Renal cortical epithelial cell (primary cell): ENCODE results near the gene LRCH3. TPM values are rescaled to one million over a fixed set of nuclear protein-coding genes. Genes with fewer than 3 reads are reported as not detected.
"Not testable (repeated sequence)": the region's sequence is repeated elsewhere in the genome, so short reads cannot be mapped to it uniquely, and the experiment has no call there.

ENCODE experiments used
- DNase-seq: peaks from one replicate; pipeline ENCODE4 v3.0.0-alpha.2; 2011; ENCODE audit warnings: low read depth
- total RNA-seq: library from RNA; depleted of rRNA; stranded (reverse); fragments of >200 nt; gene quantifications from 2 replicates; pipeline ENCODE4 v1.2.3, GENCODE V29; 2014

The LRCH3 gene
- total RNA-seq, 1 donor from 2014 or later, result 72.8 TPM

- DNase-seq, result peak; percentile 16
Measured at GRCh38 chr3:197882586-197882985, 91.5 kb downstream of the LRCH3 start.

GRCh38 chr3:197883541-197883940 lies 92.5 kb downstream of the LRCH3 start:
- DNase-seq, result no peak

DNA sequence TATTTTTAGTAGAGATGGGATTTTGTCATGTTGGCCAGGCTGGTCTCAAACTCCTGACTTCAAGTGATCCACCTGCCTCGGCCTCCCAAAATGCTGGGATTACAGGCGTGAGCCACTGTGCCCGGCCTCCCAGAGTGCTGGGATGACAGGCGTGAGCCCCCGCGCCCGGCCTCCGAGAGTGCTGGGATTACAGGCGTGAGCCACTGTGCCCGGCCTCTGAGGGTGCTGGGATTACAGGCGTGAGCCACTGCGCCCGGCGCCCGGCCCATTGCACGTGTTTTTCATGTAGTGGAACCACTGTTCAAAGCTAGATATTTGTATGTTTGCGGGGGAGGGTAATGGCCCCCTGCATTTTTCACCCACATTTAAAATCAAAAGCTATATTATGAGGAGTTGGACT lies 93.3 kb downstream of the LRCH3 start:
- DNase-seq, result not testable (repeated sequence)

GRCh38 chr3:197886052-197886451 lies 95.0 kb downstream of the LRCH3 start:
- not testable (repeated sequence) for DNase-seq

DNA sequence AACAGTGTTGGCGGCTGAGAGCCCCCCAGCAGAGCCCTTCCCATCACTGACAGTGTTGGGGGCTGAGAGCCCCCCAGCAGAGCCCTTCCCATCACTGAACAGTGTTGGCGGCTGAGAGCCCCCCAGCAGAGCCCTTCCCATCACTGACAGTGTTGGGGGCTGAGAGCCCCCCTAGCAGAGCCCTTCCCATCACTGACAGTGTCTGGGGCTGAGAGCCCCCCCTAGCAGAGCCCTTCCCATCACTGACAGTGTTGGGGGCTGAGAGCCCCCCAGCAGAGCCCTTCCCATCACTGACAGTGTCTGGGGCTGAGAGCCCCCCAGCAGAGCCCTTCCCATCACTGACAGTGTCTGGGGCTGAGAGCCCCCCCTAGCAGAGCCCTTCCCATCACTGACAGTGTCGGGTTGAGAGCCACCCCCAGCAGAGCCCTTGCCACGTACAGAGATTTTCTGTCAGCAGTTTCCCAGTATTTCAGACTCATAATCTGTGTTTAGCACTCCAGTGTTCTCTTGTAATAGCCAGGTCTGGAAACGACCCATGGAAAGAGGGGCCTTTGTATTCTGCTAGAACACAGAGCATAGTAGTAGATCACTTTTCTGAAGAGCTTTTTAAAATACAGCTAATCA lies 96.5 kb downstream of the LRCH3 start:
- not testable (repeated sequence) for DNase-seq

DNA sequence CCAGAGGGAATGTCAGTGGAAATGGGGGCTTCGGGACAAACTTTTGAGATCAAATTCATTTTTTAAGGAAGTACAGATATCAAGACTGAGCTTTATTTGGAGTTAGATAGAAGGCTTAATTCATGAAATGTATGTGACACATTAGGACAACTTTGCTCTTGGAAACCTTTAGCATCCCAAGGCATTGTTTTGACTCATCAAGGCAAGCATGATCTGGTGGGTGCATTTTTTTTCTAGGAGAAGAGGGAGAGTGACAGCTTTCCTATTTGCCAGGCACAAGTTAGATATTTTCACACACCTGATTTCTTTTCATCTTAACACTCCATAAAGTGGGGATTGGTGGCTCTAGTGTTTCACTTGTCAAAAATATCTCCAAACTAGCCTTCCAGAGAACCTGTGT lies 97.5 kb downstream of the LRCH3 start:
- no peak for DNase-seq

- DNase-seq, result peak; percentile 55
Measured at GRCh38 chr3:197889204-197889930, 98.3 kb downstream of the LRCH3 start.

DNA sequence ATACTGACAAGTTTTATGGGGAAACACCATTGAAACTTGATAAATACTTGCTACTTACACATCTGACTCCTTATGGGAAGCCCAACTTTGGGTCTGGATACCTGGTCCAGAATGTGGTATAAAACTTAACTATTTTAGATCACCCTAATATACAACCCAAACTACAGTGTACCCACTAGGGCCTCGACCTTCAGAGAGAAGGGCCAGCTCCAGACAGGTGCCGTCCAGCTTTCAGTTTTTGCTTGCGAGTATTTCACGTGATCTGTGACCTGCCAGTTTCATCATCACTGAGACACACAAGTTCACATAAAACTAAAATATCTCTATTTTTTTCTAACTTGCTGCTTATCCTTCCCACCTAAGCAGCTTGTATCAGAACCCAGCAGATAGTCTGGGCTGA lies 99.6 kb downstream of the LRCH3 start:
- DNase-seq, result no peak

DNA sequence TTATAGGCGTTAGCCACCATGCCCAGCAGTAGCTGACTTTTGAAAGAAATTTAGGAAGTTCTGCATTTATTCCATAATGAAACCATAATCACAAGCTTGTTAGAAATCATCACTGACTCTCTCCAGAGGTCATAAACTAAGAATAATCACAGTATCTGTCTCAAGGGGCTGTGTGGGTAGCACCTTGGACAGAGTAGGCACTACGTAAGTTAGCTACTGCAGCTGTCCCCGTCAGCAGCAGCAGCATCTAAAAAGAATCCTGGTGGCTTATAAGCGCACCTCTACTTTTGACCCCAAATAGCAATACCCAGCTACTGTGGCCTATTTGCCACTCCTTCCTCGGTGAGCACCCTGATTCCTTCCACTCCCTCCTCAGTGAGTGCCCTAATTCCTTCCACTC lies 101.1 kb downstream of the LRCH3 start:
- no peak for DNase-seq

DNA sequence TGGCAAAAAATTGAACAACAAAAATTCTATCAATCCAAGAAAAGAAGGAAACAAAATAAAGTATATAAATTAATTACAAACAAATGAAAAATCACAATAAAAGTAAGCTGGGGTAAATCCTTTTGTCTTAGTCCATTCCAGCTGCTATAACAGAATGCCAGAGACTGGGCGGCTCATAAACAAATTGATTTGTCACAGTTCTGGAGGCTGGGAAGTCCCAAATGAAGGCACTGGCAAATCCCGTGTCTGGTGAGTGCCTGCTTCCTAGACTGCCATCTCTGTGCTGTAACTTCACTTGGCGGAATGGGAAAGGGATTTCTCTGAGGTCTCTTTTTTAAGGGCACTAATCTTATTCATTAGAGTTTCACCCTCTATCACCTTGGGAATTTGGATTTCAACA lies 105.4 kb downstream of the LRCH3 start:
- DNase-seq, result no peak

GRCh38 chr3:197899833-197900478 lies 108.9 kb downstream of the LRCH3 start:
- no peak for DNase-seq

- DNase-seq, result no peak
Measured at GRCh38 chr3:197901626-197902025, 110.6 kb downstream of the LRCH3 start.

DNA sequence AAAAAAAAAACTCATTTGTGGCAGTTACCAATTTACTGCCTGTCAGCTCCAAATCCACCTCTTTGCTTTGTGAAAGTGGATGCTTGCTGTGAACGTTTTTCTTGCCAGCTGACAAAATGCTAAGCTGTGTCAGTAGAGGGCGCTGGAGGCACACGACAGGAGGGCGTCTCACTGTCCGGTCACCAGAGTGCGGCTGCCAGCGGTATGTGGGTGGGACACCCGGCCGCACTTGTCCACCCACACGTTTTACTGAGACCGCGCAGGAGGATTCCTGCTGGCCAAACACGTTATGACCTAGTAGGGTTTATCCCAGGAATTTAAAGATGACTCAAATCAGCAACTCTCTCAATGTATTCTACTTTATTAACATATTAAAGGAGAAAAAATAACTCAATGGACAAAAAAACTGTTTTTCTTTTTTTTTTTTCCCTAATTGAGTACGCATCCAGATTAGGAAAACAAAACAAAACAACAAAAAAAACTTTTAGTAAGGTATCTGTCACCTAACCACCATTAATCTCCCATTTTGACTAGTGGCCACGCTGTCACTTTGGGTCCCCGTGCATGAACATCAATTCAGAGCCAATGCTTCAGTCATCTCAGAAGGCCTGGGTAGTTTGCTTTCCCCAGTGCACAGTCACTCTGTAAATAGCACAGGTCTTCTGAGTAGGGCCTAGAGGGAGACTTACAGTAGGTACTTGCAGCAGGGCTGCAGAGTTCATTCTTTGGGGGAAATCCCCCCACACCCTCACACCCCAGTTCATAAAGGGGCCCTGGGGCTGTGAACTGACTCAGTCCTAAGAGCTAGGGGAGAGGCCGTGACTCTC lies 115.2 kb downstream of the LRCH3 start:
- DNase-seq, result peak; percentile 90

DNA sequence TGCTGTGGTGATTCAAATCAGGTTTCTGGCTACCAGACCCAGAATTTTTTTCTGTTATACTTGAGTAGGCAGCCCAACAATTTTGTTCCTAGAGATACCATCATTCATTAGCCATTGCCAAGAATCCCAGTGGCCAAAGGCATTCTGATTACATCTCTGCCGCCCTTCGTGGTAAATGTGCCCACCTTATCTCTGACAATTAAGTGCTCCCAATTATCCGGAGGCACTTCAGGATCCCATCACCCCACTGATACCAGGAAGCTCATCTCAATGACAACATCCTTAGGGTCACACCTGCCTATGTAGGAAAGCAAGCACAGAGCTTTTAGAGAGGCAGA lies 115.8 kb downstream of the LRCH3 start:
- no peak for DNase-seq

GRCh38 chr3:197907196-197907595 lies 116.1 kb downstream of the LRCH3 start:
- DNase-seq, result no peak

GRCh38 chr3:197908550-197908949 lies 117.5 kb downstream of the LRCH3 start:
- not testable (repeated sequence) for DNase-seq

- peak; percentile 19 for DNase-seq
Measured at GRCh38 chr3:197908957-197909701, 118.1 kb downstream of the LRCH3 start.

- no peak for DNase-seq
Measured at GRCh38 chr3:197912741-197913476, 121.9 kb downstream of the LRCH3 start.

DNA sequence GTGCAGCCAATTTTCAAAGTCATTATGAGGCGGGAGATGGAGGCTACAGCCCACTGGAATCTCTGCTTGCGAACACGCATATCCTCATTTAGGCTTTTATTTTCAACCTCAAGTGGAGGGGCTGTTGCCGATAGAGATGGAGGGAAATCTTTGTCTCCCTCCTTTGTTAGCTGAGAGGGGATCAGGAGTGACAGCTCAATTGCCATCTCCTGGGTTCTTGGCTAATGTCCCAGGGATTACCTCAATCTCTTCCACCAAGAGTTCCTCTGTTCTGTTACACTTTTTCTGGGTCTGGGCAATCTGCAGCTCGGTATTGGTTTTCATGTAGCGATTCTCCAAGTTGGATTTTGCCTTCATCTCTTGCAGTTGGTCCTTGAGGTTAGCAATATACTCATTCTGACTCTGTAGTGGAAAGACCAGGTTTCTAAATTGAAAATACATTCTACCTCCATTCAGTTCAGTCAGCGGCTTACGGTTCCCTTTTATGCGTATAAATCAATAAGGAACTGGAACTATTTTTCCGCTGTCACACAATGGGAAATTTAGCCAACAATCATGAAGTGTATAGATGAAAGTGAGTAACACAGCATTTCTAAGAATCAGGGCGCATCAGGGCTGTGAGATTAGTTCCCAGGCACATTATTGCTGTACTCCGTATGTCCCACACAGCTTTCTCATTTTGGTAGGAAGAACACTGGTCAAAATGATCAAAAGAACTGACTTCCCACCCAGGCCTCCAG lies 122.8 kb downstream of the LRCH3 start:
- DNase-seq, result no peak
